Measurements from ENCODE around the gene NAALADL2.

DNA sequence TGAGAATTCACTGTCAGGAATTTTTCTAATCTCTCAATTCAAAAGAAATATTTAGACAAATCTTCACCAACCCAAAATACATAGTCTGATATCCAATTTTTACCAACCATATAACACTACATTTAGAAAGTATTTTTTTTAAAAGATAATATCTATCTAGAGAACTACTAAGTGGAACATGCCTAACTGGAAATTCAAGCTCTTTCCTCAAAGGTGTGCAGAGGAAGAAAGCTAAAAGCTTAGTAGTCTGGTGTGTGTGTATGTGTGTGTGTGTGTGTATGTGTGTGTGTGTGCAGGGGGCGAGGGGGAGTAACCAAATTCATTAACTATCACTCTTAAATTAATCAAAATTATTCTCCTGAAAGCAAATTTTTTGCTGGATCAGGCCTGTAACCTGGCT lies 797.3 kb downstream of the NAALADL2 start:
- TF ChIP-seq EZH2phosphoT487 (conservative IDR thresholded peaks at IDR 0.05; ENCODE audit: low read length): no peak
- TF ChIP-seq, protein P1, sequence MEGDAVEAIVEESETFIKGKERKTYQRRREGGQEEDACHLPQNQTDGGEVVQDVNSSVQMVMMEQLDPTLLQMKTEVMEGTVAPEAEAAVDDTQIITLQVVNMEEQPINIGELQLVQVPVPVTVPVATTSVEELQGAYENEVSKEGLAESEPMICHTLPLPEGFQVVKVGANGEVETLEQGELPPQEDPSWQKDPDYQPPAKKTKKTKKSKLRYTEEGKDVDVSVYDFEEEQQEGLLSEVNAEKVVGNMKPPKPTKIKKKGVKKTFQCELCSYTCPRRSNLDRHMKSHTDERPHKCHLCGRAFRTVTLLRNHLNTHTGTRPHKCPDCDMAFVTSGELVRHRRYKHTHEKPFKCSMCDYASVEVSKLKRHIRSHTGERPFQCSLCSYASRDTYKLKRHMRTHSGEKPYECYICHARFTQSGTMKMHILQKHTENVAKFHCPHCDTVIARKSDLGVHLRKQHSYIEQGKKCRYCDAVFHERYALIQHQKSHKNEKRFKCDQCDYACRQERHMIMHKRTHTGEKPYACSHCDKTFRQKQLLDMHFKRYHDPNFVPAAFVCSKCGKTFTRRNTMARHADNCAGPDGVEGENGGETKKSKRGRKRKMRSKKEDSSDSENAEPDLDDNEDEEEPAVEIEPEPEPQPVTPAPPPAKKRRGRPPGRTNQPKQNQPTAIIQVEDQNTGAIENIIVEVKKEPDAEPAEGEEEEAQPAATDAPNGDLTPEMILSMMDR (IDR thresholded peaks at IDR 0.05; ENCODE audit: insufficient read depth, low read length, poor library complexity, severe bottlenecking): no peak
